Thyroid gland (tissue), 4 donors: ENCODE results near the gene PCGF3. TPM values are rescaled to one million over a fixed set of nuclear protein-coding genes. Genes with fewer than 3 reads are reported as not detected.

Source experiments
- DNase-seq, 2 donors: peaks; one replicate each; pipeline ENCODE4 v3.0.0-alpha.2; 2019
- H3K27ac ChIP-seq, 3 donors: fragments of 200-600 bp; sonication (generic); 1 replicate in 2 of 3; 2 replicates in 1 of 3; pipeline ENCODE4 v1.5.1; 2016 to 2019; ENCODE audit warnings: mild to moderate bottlenecking in 1 of 3, moderate library complexity in 1 of 3
- H3K27me3 ChIP-seq: fragments of 200-600 bp; sonication (generic); one replicate; pipeline ENCODE4 v1.5.1; 2019
- H3K36me3 ChIP-seq, 2 donors: fragments of 200-600 bp; sonication (generic); one replicate each; pipeline ENCODE4 v1.5.1; 2016 to 2019
- H3K4me1 ChIP-seq, 2 donors: fragments of 200-600 bp; sonication (generic); one replicate each; pipeline ENCODE4 v1.5.1; 2017 to 2019
- H3K4me3 ChIP-seq, 3 donors: fragments of 200-600 bp; sonication (generic); replicated peaks in 1 of 3; 1 replicate in 2 of 3; 2 replicates in 1 of 3; pipeline ENCODE4 v1.5.1; 2016; ENCODE audit warnings: mild to moderate bottlenecking in 1 of 3
- H3K9me3 ChIP-seq: fragments of 200-600 bp; sonication (generic); one replicate; pipeline ENCODE4 v1.5.1; 2017
- POLR2A ChIP-seq, 2 donors: fragments of 450-650 bp; IDR thresholded peaks; one replicate each; pipeline ENCODE4 v1.6.1; 2017; ENCODE audit warnings: antibody characterized with exemption in 2 of 2, mild to moderate bottlenecking in 2 of 2, moderate library complexity in 1 of 2
- WGBS, 2 donors: methylation state at CpG; one replicate each; pipeline ENCODE4 v1.1.5; 2017; 5-methylcytosine and 5-hydroxymethylcytosine counted together
- intact Hi-C: fragments of 100-400 bp; cut with DNase I; formaldehyde crosslinking; loops from one replicate; pipeline ENCODE4 v1.15.1; 2023
- total RNA-seq, 4 donors: library from RNA; depleted of rRNA; stranded (reverse); fragments of >200 nt; gene quantifications; one replicate each; pipeline ENCODE4 v1.2.3, GENCODE V29; 2016
- TF ChIP-seq, protein P1 (sequence below), 6 experiments: fragments of 200-600 bp in 3 of 6; fragments of 450-650 bp in 3 of 6; sonication (generic) in 3 of 6; IDR thresholded peaks; one replicate each; pipeline ENCODE4 v1.5.1; 2016 to 2019; ENCODE audit warnings: antibody characterized with exemption in 6 of 6, mild to moderate bottlenecking in 2 of 6, inconsistent platforms in 1 of 6, moderate library complexity in 1 of 6

The PCGF3 gene
- total RNA-seq, 4 donors from 2014 or later: 41.4 to 60.0 (median 50.2) TPM

DNA sequence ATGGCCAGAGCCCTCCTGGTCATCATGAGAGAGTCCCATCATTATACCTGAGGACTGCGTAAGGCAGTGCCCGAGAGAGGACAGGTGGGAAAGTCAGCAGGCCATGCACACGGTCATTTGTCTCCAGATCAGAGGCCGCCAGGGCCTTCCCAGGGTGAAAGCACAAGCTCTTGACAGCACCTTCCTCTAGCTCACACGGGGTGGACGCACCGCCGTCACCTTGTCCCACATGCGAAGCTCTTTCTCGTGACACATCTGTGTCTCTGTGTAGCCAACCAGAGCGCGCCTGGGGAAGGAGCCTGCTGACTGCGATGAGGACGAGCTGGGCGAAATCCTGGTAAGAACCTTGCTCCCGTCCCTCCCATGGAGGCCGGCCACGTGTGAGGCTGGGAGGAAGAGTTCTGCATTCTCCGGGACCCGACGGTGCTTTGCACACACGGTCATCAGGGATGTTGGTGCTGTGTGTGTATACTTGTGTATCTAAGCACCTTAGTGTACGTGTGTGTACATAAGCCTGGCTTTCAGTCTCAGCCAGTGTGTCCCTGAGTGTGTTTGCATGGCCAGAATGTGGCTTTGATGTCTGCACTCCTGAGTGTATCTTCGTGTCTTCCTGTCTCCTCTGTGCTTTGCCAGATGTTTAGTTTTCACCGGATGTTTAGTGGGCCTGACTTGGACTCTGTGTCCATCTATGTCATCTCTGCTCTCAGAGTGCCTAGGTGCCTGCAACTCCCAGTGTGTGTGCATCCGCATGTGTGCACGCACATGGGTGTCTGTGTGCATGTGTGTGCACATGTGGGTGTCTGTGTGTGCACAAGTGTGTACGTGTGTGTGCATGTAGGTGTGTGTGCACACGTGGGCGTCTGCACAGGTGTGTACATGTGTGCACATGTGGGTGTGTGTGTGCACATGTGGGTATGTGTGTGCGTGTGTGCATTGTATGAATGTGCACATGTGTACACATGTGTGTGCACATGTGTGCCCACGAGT lies 46.7 kb upstream of the PCGF3 start:
- no peak for TF ChIP-seq POLR2A (IDR thresholded peaks at IDR 0.05)
- TF ChIP-seq, protein P1, sequence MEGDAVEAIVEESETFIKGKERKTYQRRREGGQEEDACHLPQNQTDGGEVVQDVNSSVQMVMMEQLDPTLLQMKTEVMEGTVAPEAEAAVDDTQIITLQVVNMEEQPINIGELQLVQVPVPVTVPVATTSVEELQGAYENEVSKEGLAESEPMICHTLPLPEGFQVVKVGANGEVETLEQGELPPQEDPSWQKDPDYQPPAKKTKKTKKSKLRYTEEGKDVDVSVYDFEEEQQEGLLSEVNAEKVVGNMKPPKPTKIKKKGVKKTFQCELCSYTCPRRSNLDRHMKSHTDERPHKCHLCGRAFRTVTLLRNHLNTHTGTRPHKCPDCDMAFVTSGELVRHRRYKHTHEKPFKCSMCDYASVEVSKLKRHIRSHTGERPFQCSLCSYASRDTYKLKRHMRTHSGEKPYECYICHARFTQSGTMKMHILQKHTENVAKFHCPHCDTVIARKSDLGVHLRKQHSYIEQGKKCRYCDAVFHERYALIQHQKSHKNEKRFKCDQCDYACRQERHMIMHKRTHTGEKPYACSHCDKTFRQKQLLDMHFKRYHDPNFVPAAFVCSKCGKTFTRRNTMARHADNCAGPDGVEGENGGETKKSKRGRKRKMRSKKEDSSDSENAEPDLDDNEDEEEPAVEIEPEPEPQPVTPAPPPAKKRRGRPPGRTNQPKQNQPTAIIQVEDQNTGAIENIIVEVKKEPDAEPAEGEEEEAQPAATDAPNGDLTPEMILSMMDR (IDR thresholded peaks at IDR 0.05): no peak
- WGBS, 2 donors: 90 to 94% methylated on average over 31 to 32 of the region's 32 CpGs
- intact Hi-C loops: no loop called here
- DNase-seq: no peak
- no peaks in the 10 kb centered on the region for H3K36me3 ChIP-seq
- H3K27ac ChIP-seq: no peak overlapping the region
- no peaks in the 10 kb centered on the region for H3K27me3 ChIP-seq
- no peak overlapping the region for H3K4me3 ChIP-seq
- peaks cover 0 to 4% of the 10 kb centered on the region in 2 donors for H3K4me1 ChIP-seq
- no peaks in the 10 kb centered on the region for H3K9me3 ChIP-seq

- Histone ChIP-seq H3K4me3 (no peak overlapping the region), H3K36me3 (no peaks in the 10 kb centered on the region), H3K27ac (no peak overlapping the region), H3K27me3 (no peaks in the 10 kb centered on the region), H3K4me1 (peaks cover 0 to 11% of the 10 kb centered on the region in 2 donors), H3K9me3 (no peaks in the 10 kb centered on the region)
- TF ChIP-seq, protein P1 (IDR thresholded peaks at IDR 0.05): no peak
- no peak for TF ChIP-seq POLR2A (IDR thresholded peaks at IDR 0.05)
- intact Hi-C loops: no loop called here
- whole genome bisulfite sequencing, 2 donors: 93 to 97% methylated on average over 8 of the region's 8 CpGs
- DNase-seq: no peak
Observed at GRCh38 chr4:659851-660250, 45.8 kb upstream of the PCGF3 start.

DNA sequence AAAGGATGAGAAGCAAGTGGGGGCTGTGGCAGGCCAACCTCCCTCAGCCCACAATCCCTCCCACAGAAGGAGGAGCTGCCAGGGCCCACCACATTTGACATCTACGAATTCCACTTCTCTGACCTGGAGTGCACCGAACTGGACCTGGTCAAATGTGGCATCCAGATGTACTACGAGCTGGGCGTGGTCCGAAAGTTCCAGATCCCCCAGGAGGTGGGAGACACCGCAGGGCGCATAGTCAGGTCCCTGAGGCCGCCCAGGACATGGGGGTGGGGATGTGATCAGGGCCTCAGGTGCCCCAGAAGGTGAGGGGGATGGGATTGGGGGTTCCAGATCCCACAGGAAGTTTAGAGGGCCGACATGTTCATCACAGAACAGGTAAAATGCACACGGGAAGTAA lies 45.2 kb upstream of the PCGF3 start:
- no peaks in the 10 kb centered on the region for H3K27me3 ChIP-seq
- peaks cover 0 to 12% of the 10 kb centered on the region in 2 donors for H3K4me1 ChIP-seq
- no peak overlapping the region for H3K27ac ChIP-seq
- no peaks in the 10 kb centered on the region for H3K9me3 ChIP-seq
- no peak for DNase-seq
- TF ChIP-seq POLR2A (IDR thresholded peaks at IDR 0.05): no peak
- TF ChIP-seq, protein P1 (IDR thresholded peaks at IDR 0.05): no peak
- intact Hi-C loops: no loop called here
- H3K36me3 ChIP-seq: no peaks in the 10 kb centered on the region
- no peak overlapping the region for H3K4me3 ChIP-seq
- 92 to 99% methylated on average over 6 to 10 of the region's 10 CpGs for WGBS, 2 donors

GRCh38 chr4:661231-661630 lies 44.4 kb upstream of the PCGF3 start:
- no peak for DNase-seq

More at GRCh38 chr4:661231-661630, 44.4 kb upstream of the PCGF3 start:
- no peaks in the 10 kb centered on the region for H3K27me3 ChIP-seq
- no peak overlapping the region for H3K4me3 ChIP-seq
- peaks cover 0 to 12% of the 10 kb centered on the region in 2 donors for H3K4me1 ChIP-seq
- no peak for TF ChIP-seq POLR2A (IDR thresholded peaks at IDR 0.05)
- TF ChIP-seq, protein P1 (IDR thresholded peaks at IDR 0.05): no peak
- intact Hi-C loops: no loop called here
- 89 to 94% methylated on average over 3 of the region's 3 CpGs for WGBS, 2 donors
- no peak overlapping the region for H3K27ac ChIP-seq
- H3K36me3 ChIP-seq: no peaks in the 10 kb centered on the region
- no peaks in the 10 kb centered on the region for H3K9me3 ChIP-seq
